T1000 (cell line): ENCODE measurements around the gene UFD1.

Source experiments
- DNase-seq: peaks from one replicate; lab custom pipeline; 2025; ENCODE audit warnings: mixed read lengths; lab: John Stamatoyannopoulos, UW

UFD1 gene

DNA sequence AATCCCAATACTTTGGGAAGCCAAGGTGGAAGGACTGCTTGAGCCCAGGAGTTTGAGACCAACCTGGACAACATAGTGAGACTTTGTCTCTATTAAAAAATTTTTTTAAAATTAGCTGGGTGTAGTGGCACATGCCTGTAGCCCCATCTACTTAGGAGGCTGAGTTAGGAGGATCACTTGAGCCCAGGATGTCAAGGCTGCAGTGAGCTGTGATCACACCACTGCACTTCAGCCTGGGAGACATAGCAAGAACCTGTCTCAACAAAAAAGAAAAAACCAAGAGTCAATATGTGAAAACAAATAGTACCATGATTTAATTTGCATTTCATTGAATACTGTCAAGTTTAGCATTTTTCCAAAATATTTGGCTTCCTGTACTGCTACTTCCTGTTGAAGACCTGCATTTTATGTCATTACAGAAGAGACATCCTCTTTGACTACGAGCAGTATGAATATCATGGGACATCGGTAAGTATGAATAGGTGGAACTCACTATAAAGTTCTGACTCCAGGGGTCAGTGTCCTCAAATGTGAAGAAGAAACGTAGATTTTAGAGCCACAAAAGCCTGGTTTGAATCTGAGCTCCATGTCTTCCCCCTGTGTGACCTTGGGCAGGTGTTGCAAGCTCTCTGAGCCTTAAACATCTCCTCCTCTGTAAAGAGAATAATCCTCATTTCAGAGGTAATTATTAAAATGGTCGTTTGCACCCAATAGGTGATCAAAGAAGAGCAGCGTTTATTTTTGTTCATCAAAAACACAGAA is 16.8 kb upstream of the UFD1 start:
- DNase-seq = no peak

DNA sequence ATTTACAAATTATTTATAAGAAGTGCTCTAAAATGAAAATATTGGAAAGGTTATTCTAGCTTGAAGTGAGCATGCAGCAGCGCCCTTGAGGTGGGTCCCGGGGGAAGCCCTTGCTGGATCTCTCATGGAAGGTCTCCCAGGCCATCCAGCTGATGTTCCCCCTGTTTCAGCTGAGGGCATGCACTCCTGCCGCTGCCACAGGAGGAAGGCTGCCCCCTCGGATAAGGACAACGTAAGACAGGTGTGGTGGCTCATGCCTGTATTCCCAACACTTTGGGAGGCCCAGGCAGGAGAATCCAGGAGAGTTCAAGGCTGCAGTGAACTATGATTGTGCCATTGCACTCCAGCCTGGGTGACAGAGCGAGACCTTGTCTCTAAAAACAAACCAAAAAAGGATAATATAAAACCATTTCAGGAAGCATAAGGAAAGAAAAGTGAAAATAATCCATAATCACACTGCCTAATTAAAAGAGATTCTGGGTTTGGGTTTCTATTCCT is 15.7 kb upstream of the UFD1 start:
- no peak for DNase-seq

DNA sequence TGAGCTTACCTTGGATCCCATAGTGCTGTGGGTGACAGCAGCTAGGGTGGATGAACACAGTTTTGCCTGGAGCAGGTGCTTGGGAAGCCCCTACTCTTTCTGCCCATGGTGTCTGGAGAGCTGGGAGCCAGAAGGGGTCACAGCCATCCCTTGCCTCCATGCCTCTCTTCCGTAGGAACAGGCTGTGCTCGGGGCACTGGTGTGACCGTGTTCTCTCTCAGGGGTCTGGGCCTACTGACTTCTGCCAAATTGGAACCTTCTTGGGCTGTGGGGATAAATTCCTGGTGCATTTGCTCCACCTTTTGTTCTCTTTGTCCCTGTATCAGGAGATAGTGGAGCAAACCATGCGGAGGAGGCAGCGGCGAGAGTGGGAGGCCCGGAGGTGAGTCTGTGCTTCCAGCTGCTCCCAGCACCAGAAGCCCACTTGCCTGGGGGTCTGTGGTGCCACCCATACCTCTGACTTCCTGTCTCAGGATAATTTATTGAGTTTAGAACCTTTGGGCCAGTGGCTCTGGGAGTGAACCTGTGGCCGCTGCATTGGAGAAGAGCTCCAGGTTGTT is 15.1 kb upstream of the UFD1 start:
- no peak for DNase-seq

DNA sequence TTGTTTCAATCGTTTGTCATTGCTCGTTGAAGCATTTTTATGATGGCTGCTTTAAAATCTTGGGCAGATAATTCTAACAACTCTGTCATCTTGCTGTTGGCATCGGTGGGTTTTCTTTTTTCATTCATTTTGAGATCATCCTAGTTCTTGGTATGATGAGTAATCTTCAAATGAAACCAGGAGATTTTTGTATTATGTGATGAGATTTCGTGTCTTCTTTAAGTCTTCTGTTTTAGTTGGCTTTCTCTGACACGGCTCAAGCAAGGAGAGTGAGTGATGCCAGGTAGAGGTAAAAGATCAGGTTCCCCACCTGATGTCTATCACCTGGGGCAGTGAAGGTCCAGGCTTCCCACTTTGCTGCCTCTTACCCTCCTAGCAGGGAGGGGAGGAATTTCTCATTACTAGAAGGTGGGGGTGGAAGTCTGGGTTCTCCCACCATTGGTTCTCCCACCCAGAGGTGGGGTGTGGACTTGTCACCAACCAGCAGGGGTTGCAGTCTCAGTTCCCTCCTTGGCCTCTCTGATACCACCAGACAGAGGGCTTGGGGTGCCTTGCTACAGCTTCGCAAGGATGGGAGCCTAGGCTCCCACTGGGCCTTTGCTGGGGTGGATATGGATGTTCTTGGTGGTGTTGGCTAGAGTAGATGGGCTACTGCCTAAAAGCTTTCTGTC is 13.6 kb upstream of the UFD1 start:
- DNase-seq = no peak

DNA sequence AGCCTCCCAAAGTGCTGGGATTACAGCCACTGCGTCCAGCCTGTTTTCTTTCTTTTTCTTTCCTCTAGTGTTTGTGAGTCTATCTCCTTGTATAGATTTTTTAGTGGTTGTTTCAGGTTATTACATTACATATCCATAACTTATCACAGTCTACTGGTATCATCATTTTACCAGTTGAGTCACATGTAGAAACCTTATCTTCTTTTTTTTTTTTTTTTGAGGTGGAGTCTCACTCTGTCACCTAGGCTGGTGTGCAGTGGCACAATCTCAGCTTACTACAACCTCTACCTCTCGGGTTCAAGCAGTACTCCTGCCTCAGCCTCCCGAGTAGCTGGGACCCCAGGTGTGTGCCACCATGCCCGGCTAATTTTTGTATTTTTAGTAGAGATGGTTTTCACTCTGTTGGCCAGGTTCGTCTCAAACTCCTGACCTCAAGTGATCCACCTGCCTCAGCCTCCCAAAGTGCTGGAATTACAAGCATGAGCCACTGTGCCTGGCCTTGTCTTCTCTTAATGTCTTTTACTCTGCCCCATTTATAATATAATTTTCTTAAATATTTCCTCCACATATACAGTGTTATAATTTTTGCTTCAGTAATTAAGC is 11.7 kb upstream of the UFD1 start:
- no peak for DNase-seq

DNA sequence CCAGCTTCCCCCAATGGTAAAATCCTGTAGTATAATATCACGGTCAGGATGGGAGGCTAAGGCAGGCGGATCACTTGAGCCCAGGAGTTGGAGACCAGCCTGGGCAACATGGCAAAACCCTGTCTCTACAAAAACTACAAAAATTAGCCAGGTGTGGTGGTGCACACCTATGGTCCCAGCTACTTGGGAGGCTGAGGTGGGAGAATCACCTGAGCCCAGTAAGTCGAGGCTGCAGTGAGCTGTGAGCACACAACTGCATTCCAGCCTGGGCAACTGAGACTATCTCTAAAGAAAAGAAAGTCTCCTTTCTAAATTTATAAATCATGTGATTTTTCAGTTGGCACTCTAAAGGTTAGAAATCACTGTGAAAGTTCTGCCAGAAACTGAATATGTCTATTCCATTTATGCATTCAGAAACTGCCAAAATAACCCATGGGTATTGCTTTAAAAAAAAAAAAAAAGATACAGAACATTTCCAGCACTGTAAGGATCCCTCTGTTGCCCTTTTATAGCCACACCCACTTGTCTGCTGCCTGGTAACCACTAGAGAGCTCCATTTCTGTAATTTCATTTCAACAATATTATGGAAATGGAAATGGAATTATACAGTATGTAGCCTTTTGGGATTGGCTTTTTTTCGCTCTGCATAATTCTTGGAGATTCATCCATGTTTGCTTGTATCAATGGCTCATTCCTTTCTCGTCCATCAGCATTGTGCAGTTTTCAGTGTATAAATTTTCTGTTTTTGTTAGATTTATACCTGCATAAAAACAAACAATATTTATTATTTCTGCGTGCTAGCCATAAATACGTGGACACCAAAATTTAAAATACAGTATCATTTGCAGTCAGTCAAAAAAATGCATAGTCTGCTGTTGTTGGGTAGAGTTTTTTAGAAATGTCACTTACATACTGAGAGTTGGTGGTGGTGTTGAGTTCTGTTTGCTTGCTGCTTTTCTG is 10.2 kb upstream of the UFD1 start:
- DNase-seq = no peak

DNA sequence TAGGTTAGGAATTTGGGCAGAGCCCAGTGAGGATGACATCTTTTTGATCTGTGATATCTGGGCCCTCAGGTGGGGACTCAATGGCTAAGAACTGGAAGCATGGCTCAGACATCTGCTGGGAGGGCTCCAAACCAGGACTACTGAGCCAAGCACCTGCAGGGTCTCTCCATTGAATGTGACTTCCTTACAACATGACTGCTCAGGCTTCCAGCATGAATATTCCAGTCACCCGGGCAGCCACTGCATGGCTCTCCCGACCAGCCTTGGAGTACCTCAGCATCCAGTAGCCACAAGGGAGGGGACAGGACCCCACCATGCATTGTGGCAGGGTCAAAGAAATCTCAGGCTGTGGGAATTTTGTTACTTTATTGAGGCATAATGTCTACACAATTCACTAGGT is 9.3 kb upstream of the UFD1 start:
- DNase-seq = no peak

DNA sequence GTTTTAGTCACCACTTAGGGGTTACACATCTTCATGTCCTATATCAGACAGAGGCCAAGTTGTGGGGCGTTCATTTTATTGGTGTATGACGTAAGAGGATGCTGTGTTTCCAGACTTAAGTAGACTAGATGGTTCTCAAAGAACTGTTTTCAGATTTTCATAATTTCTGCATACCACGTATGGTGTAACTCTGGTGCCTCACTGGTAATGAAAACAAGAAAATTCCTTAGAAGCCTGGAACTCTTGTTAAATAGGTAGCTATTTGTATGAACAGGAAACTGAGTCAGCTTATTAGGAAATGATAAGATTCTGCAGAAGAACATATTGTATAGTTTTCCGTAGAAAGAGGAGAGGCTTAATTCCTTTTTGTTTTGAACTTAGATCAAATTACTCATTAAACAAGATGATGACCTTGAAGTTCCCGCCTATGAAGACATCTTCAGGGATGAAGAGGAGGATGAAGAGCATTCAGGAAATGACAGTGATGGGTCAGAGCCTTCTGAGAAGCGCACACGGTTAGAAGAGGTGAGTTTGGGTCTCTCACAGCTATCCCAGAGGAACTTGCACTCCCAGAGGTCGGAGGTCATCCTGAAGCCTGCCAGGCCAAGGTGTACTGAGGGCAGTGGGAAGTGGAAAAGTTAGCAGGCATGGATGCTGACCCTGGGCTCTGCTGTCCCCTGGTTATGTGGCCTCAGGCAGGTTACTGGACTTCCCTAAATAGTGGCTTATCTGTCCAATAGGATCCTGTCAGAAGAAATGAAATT is 4.7 kb upstream of the UFD1 start:
- DNase-seq = no peak

DNA sequence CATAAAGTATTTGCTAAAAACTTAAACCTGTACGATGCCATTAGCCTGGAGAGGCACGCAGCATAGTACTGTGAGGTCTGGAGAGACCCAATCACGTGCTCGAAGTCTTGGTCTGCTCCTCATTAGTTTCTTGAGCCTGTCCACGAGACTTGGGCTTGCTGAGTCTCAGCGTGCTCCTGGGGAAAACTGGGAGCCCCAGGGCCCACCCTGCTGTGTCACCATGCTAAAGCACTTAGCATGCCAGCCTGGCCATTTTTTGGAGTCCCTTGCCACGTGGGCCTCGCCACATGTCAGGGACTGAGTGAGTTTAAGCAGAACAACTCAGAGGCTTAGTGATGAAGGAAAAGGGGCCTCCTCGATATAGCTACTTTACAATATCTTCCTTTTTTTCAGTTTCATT is 3.3 kb upstream of the UFD1 start:
- DNase-seq = no peak

DNA sequence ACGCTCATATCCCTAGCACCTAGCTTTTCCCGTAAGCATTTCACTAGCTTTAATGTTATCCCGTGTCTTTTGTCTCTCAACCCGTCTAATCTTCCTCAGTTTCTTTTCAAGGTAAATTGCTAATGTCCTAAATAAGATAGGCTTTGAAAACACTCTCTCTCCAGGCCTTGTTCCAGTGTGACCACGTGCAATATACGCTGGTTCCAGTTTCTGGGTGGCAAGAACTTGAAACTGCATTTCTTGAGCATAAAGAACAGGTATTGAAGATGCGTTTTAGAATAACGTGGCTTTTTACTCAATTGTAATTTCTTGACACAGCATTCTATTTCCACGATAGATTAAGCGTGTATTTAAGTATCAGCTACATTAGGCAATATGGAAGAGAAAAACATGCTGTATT is 1.8 kb upstream of the UFD1 start:
- DNase-seq = no peak

DNA sequence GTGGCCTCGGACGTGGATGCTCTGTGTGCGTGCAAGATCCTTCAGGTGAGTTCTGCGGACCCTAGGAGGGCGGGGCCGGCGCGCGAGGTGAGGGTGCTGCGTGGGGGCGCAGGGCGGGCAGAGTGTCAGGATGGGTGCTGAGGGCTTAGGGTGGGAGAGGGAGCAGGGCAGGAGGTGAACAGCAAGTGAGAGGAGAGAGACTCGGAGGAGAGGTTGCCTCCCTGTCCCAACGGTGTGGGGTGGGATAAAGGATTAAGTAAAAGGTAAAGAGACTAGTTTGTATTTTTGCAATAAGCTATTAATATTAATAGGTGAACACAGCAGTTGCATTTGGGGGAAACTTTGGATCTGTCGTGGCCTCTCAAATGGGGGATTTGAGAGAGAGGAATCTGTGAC is 1.2 kb upstream of the UFD1 start:
- DNase-seq = no peak

DNA sequence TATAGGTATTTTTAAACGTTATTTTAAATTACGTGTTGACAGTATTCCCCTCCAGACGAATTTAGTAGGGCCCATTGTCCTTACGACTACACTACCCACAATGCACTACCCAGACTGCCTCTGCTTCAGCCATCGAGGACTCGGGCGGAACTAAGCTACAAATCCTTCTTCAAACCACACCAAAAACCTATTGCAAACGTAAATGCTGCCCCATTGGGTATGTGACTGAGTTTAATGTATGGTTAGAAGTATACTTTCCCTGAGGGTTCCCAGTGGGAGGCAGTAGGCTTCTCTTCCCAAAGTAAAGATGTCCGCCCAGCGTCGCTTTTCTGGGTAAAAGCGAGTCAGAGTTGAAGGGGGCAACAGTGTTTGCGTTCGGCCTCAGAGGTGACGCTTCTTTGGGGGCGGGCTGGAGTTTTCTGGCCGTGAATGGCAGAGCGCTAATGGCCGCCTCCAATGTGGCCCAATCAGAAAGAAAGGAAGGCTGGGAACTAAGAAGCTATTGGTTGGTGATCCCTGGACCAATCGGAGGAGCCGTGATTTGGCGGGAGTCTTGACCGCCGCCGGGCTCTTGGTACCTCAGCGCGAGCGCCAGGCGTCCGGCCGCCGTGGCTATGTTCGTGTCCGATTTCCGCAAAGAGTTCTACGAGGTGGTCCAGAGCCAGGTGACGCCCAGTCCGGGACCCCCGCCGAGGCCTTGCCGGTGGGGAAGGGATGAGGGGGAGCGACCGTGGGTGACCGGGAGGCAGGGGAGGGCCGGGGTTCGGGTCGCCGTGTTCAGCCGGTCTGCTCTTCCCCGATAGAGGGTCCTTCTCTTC is 571 bp upstream of the UFD1 start, which contains the start of gene CDC45:
Gene CDC45 (plus strand): TSS at position 566 of the 818 bp plus-strand sequence. CDS start 49 bp downstream, at position 615.
- DNase-seq = peak; percentile 93

DNA sequence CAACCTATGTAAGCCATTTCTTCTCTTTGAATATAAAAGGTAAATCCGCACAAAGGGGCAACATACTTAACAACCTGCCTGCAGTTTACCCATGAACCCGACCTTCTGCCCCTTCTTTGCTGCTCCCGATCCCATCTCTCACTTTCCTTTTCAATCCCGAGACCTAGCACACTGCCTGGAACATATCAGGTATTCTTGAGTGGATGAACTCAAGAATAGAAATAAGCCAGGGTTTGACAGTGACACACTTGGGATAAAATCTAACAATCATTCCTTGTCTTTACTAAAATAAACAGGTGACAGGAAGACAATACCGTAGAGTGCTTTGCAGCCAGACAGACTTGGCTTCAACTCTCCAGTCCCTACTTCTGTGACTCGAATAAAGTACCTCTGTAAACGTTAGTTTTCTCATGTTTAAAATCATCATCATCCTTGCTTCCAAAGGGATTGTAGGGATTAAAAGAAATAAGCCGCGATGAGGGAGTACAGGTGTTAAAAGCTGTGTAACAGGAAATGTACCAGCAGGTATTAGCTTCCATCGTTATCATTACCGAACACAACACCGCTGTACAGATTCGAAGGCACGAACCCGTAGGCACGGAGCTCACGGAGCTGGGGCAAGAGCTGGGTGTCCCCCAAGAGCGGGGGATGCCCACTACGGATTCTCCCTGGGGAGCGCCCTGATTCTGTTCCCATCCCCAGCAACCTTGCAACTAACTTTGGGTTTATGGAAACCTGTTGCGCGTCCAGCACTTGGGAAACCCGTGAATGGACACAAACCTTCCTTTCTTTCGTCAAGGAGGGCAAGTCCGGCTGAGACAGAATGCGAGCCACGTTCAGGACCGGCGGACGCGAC is 720 bp downstream of the UFD1 start:
- DNase-seq = no peak

DNA sequence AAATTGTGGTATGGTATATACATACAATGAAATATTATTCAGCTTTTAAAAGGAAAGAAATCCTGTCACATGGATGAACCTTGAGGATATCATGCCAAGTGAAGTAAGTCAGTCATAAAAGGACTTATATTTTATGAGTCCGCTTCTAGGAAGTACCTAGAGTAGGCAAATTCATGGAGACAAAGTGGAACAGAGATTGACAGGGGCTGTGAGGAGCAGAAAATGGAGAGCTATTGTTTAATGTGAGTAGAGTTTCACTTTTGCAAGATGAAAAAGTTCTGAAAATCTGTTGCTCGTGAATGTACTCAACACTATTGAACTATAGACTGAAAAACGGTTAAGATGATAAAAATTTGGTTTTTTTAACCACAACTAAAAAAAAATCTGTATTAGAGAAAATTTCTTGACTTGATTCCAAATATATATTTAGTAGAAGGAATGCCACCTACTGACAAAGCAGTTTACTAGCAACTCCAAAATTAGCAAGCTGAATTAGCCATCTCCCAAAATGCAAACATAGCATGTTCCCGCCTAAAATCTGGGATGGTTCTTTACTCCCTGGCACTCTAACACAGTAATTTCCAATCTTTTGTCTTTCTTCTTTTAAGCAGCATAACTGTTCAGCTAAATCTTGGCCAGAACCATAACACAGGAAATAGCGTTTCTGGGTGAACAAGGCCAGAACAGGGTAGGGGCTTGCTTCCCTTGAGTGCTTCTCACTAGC is 1.5 kb downstream of the UFD1 start:
- no peak for DNase-seq

DNA sequence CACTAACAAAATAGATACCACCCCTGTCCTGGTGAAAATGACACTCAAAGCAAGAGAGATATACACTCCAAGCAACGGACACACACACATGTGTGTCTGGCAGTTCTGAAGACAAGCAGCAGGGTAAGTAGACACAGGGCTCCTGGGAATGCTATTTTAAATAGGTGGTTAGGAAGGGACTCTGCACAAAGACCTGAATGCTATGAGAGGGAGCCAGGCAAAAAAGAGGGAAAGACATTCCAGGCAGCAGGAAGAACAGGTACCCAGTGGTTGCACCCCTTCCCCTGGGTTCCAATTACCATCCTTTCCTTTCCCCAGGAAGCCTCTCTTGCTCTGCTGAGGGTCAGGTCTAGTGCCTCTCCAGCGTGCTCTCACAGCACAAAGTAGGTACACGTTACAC is 3.0 kb downstream of the UFD1 start:
- DNase-seq = no peak

DNA sequence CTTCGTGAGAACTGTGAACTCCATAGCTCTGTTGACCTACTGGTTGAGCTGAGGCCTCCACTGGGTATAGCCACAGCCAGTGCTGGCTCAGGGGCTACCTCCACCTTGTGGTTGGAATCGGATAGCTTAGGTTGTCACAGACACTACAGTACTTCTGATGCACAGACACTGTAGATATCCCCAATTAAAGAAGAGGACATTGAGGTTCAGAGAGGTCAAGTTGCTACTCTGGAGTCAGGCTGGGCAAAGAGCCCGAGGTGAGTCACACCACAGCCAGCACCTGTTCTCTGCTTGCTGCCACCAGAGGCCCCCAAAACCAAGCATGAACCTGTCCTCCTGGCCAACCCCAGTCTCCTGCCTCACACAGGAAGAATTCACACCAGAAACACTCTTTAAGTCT is 5.4 kb downstream of the UFD1 start:
- DNase-seq = no peak

DNA sequence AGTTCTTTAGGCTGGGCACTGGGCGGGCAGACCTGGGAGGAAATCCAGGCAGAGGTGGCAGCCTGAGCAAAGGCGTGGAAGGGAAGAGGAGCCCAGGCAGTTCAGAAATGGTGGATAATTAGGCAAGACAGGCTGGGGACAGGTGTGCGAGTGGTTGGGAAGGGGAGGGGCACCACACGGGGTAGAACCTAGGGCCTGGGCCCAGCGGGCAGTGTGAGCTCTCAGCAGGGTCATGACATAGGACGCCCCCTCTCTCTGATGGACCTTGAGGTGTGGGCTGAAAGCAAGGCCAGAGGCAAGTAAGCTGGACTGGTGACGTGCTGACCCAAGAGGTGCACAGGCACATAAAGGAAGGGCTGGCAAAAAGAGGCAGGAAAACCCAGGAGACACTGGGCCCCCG is 6.8 kb downstream of the UFD1 start:
- DNase-seq = no peak

DNA sequence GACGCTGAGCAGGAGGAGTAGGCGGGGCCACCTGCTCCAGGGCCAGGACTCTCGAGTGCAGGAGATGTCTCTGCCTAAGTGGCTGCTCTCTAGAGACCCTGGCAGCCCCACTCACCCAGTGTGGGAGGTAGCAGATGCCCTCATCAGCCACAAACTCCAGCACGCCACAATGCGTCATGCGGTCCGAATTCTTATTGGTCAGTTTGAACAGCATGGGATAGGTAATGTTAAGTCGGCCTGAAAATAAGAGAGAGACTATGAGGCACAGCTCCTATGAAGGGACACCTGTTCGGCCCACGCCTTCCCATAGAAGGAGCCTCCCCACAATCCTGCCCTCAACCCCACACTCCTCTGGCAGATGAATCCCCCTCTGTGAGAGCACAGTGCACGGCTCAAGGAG is 7.4 kb downstream of the UFD1 start:
- DNase-seq = no peak
